Osteoblast (primary cell): ENCODE results near the gene TTC21A. TPM values are rescaled to one million over a fixed set of nuclear protein-coding genes. Genes with fewer than 3 reads are reported as not detected.

Experiments
- DNase-seq: peaks from one replicate; pipeline ENCODE4 v3.0.0; 2011; ENCODE audit warnings: low spot score, mixed read lengths; ENCODE audit not compliant: insufficient read length; ENCODE audit errors: missing footprints
- H2AFZ ChIP-seq: 2 replicates; pipeline ENCODE4 v1.6.0; 2011; ENCODE audit warnings: mild to moderate bottlenecking, low read length
- H3K27ac ChIP-seq: 2 replicates; pipeline ENCODE4 v1.5.1; 2011; ENCODE audit warnings: mild to moderate bottlenecking, low read depth, low read length, moderate library complexity
- H3K27me3 ChIP-seq: 2 replicates; pipeline ENCODE4 v1.6.0; 2012; ENCODE audit warnings: mild to moderate bottlenecking, control low read depth, inconsistent platforms, low read length, moderate library complexity; ENCODE audit not compliant: insufficient read depth
- H3K36me3 ChIP-seq: 2 replicates; pipeline ENCODE4 v1.5.1; 2011; ENCODE audit warnings: mild to moderate bottlenecking, low read length, control low read depth, moderate library complexity; ENCODE audit not compliant: insufficient read depth
- H3K4me1 ChIP-seq: 2 replicates; pipeline ENCODE4 v1.5.1; 2011; ENCODE audit warnings: mild to moderate bottlenecking, low read length, control low read depth, moderate library complexity; ENCODE audit not compliant: insufficient read depth
- H3K4me2 ChIP-seq: 2 replicates; pipeline ENCODE4 v1.6.0; 2011; ENCODE audit warnings: mild to moderate bottlenecking, low read length; ENCODE audit not compliant: insufficient read depth
- H3K4me3 ChIP-seq: fragments of 200-600 bp; sonication (generic); 3 replicates; pipeline ENCODE4 v1.5.1; 2012; ENCODE audit warnings: mild to moderate bottlenecking, low read length, inconsistent platforms; ENCODE audit not compliant: insufficient read depth
- H3K79me2 ChIP-seq: 2 replicates; pipeline ENCODE4 v1.6.0; 2012; ENCODE audit warnings: mild to moderate bottlenecking, low read length, control low read depth, inconsistent platforms; ENCODE audit not compliant: insufficient read depth
- H3K9me3 ChIP-seq: 2 replicates; pipeline ENCODE4 v1.5.1; 2011; ENCODE audit warnings: low read depth, low read length, control low read depth
- H4K20me1 ChIP-seq: 2 replicates; pipeline ENCODE4 v1.6.0; 2012; ENCODE audit warnings: mild to moderate bottlenecking, low read length, control low read depth; ENCODE audit not compliant: insufficient read depth
- total RNA-seq: library from RNA; depleted of rRNA; stranded (reverse); fragments of >200 nt; gene quantifications from 2 replicates; pipeline ENCODE4 v1.2.3, GENCODE V29; 2012
- TF ChIP-seq, protein P1 (sequence below): IDR thresholded peaks from 2 replicates; pipeline ENCODE4 v1.5.1; 2011; ENCODE audit warnings: mild to moderate bottlenecking, low read depth, low read length, moderate library complexity; ENCODE audit errors: extremely low read depth

Gene TTC21A
- total RNA-seq, 1 donor = 6.9 TPM

- H3K9me3 ChIP-seq = no peaks in the 10 kb centered on the region
- H3K4me3 ChIP-seq = no peak overlapping the region
- peak; percentile 43 for DNase-seq
- no peak overlapping the region for H3K27ac ChIP-seq
- peaks cover 53% of the 10 kb centered on the region for H3K79me2 ChIP-seq
- no peaks in the 10 kb centered on the region for H3K27me3 ChIP-seq
- TF ChIP-seq, protein P1, sequence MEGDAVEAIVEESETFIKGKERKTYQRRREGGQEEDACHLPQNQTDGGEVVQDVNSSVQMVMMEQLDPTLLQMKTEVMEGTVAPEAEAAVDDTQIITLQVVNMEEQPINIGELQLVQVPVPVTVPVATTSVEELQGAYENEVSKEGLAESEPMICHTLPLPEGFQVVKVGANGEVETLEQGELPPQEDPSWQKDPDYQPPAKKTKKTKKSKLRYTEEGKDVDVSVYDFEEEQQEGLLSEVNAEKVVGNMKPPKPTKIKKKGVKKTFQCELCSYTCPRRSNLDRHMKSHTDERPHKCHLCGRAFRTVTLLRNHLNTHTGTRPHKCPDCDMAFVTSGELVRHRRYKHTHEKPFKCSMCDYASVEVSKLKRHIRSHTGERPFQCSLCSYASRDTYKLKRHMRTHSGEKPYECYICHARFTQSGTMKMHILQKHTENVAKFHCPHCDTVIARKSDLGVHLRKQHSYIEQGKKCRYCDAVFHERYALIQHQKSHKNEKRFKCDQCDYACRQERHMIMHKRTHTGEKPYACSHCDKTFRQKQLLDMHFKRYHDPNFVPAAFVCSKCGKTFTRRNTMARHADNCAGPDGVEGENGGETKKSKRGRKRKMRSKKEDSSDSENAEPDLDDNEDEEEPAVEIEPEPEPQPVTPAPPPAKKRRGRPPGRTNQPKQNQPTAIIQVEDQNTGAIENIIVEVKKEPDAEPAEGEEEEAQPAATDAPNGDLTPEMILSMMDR = no peak
- H3K4me1 ChIP-seq = no peaks in the 10 kb centered on the region
- H3K36me3 ChIP-seq = peaks cover 50% of the 10 kb centered on the region
- H4K20me1 ChIP-seq = peaks cover 48% of the 10 kb centered on the region
- H2AFZ ChIP-seq = no peak overlapping the region
- no peak overlapping the region for H3K4me2 ChIP-seq
These were observed 7.0 kb upstream of the TTC21A start for GRCh38 chr3:39100500-39100886.

DNA sequence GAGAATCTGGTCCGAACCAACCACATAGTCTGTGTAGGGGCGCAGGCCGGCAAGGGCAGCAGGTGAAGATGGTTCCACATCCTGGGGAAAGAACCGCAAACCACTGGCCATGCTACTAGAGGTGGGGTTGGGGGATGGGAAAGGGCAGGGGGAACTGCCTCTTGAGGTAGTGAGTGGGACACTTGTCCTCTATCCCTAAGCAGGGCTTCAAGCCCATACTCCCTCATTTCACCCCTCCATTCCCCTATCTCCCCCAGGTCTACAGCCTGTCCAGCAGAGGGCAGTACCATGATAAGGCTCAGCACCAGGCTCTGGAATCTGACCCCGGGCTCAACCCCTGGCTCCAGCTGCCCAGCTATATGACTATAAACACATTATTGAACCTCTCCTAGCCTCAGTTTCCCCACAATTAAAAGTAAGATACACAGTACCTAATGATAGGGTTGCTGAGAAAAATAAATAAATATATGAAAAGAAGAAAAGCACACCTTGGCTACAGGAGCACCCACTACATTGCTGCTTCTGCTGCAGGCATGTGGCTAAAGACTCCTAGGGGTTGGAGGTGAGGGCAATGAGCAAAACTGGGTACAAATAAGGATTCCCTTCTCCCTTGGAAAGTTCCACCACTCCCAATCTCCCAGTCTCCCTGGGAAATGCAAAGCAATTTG, 6.3 kb upstream of the TTC21A start:
- Histone ChIP-seq H4K20me1 (peaks cover 55% of the 10 kb centered on the region), H3K4me1 (peaks cover 6% of the 10 kb centered on the region), H3K9me3 (no peaks in the 10 kb centered on the region), H3K27ac (no peak overlapping the region), H2AFZ (no peak overlapping the region), H3K36me3 (peaks cover 43% of the 10 kb centered on the region), H3K4me2 (no peak overlapping the region), H3K79me2 (peaks cover 60% of the 10 kb centered on the region), H3K27me3 (no peaks in the 10 kb centered on the region), H3K4me3 (no peak overlapping the region)
- peak; percentile 95 for DNase-seq
- TF ChIP-seq, protein P1 = peak; percentile 75

DNA sequence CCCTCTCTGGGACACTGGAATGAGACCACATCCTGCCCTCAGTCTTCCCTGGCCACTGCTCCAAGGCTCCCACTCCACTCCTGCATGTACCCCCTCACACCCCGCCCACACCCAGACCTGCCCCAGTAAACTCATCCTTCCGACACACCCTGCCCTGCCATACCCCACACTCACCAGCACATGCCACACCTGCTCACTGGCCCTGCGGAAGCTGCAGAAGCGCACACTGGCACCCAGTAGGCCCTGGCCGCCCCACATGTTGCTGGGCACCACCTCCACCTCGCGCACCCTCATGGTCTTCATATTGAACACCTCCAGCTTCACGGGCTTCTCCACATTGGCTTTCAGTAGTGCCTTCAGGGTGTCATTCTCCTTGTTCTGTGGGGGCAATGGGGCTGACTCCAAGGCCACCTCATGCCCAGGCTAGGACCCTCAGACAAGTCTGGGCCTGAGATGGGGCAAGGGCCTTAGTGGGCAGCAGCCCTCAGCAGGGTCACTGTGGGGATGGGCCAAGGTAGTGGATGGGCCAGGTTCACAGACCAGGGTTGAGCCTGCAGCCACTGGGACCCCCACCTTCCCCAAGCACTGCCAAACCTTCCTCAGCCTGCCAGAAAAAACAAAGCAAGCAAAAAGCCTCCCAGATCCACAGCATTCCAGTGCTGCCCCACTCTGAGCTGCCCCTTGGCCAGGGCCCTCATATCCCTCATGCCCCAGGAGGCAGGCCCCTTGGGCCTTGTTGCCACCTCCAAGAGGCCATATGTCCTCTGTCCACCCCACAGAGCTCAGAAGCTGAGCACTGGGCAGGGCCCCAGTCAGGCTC, 4.8 kb upstream of the TTC21A start:
- Histone ChIP-seq H3K27me3 (no peaks in the 10 kb centered on the region), H3K9me3 (no peaks in the 10 kb centered on the region), H3K79me2 (peaks cover 72% of the 10 kb centered on the region), H3K4me3 (no peak overlapping the region), H3K4me2 (no peak overlapping the region), H3K27ac (no peak overlapping the region), H4K20me1 (peaks cover 60% of the 10 kb centered on the region), H3K4me1 (peaks cover 12% of the 10 kb centered on the region), H2AFZ (no peak overlapping the region), H3K36me3 (peaks cover 29% of the 10 kb centered on the region)
- TF ChIP-seq, protein P1 = no peak
- DNase-seq = peak; percentile 60

GRCh38 chr3:39103324-39103693, 4.2 kb upstream of the TTC21A start:
- Histone ChIP-seq H3K4me2 (no peak overlapping the region), H3K27ac (no peak overlapping the region), H3K4me3 (no peak overlapping the region), H3K79me2 (peaks cover 72% of the 10 kb centered on the region), H4K20me1 (peaks cover 60% of the 10 kb centered on the region), H2AFZ (no peak overlapping the region), H3K27me3 (no peaks in the 10 kb centered on the region), H3K4me1 (peaks cover 16% of the 10 kb centered on the region), H3K36me3 (peaks cover 23% of the 10 kb centered on the region), H3K9me3 (no peaks in the 10 kb centered on the region)
- no peak for DNase-seq
- TF ChIP-seq, protein P1 = peak; percentile 25
